Islet precursor cell (in vitro differentiated cells): ENCODE data around the gene NDUFB2.

Experiments
- DNase-seq: peaks from one replicate; pipeline ENCODE4 v3.0.0-alpha.2; 2018

NDUFB2 gene

DNA sequence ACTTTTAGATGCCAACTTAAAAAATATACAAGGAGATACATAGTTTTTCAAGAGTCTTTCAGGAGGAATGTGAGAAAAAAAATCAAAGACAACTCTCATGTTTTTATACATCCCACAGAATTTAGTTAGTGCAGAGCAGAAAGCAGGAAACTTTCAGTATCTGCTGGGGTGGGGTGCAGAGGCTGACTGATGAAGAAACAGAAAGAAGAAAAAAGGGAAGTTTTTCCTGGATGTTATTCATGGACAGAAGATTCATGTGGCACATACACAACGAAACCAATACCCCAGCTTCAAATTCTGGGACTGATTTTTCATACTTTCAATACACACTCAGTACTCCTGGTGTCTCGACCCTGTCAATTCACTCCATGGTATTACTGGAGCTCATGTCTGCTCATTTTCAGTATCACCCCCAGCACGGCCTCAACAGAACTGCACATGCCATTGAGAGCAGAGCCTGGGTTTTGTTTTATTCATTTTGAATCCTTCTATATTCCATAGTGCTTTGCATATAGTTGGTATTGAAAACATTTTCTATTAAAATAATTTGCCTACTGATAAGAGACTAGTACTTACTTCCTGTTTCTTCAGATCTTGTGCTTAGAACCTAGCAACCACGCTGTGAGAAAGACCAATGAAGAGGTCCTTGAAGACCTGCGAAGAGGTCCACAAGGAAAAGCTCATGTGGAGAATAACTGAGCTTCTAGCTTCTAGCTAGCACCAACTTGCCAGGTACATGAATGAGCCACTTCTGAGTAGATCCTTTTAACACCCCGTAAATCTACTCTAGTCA is 49.0 kb downstream of the NDUFB2 start:
- no peak for DNase-seq

DNA sequence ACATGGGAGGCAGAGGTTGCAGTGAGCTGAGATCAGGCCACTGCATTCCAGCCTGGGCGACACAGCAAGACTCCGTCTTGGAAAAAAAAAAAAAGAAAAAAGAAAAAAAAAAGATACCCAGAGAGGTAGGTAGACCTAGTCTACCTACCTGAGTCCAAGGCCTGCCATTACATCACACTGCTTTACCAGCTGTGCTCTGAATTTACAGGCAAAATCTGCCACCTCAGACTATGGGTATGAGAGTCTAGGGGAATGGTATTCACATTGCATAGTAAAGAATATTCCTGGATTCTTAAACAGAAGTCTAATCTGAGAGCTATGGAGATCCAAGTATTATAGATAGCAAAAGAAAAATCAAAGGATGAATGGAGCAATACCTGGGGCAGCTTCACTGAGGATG is 50.2 kb downstream of the NDUFB2 start:
- no peak for DNase-seq

DNA sequence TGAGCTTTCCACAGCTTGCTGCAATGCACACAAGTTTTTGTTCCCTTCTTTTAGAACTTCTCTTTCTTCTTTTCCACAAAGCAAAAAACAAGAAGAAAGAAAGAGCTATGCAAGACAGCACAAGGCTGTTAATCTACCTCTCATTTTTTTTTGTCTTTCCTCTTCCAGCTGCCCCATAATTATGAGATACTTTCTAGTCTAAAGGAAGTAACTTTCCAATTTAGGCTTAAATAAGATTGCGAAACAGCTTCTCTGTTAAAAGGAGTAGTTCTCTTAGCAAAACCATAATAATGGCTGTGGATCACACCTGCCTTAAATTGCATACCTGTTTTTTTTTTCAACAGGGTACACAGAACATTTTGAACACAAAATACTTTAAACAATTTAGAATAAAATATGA is 56.0 kb downstream of the NDUFB2 start:
- DNase-seq = no peak

DNA sequence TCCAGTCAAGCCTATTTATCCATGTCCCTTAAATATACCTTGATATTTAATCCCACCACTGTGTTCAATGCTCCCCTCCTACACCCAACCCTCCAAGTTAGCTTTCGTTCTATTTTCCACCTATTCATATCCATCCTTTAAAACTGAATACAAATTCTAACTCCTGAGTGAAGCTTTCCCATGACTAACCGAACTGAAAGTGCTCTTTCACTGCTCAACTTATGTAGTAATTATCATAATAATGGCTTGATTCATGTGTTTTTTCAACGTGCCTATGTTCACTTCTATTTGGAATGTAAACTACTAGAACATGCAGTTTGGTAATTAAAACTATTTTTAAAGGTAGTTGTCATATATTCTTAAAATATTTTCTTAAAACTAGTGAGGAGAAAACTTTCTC is 58.0 kb downstream of the NDUFB2 start:
- DNase-seq = no peak
